NCI-H1092 treated with DMSO at 0.1 percent for 48 hours (cell line): ENCODE data around the gene CAMK1D.
"Not testable (repeated sequence)": the region's sequence is repeated elsewhere in the genome, so short reads cannot be mapped to it uniquely, and the experiment has no call there.

Experiments used
- DNase-seq: peaks from one replicate; lab custom pipeline; 2025; lab: John Stamatoyannopoulos, UW

CAMK1D gene

DNA sequence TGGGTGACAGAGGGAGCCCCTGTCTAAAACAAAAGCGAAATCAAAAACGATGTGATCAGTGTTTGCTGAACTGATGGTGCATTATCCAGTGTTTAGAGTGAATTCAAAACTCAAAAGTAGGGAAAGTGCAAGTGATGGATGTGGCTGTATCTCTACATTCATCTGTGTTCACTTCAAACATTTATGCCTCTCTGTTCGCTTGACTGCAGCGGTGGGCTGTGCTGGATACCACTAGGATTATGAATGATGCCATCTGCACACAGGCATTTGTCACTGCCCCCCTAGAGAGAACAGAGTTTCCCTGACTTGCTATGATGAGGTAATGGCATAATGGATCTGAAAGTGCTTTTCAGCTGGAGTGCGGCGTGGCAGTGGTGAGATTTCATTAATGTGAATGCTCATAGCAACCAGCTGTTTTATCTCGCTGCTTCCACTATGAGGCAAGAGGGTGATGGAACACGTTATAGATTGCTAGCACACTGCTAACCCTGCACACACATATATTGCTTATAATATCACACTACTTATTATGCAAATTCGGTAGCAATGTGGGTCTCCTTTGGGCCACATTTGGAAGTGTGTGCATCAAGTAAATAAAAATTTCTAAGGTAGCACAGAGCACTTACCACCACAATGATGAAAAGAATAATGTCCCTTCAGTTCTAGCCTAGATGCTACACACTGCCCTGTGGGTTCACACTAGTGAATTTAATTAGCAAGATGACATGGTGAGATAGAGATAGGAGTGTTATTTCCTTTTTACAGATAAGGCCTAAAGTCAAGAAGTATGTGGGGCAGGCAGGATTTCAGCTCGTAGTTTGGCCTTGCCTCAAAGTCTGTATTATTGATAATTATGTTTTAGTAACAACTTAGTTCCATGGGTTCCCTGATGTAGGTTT is 164.7 kb downstream of the CAMK1D start:
- DNase-seq = peak; percentile 85

DNA sequence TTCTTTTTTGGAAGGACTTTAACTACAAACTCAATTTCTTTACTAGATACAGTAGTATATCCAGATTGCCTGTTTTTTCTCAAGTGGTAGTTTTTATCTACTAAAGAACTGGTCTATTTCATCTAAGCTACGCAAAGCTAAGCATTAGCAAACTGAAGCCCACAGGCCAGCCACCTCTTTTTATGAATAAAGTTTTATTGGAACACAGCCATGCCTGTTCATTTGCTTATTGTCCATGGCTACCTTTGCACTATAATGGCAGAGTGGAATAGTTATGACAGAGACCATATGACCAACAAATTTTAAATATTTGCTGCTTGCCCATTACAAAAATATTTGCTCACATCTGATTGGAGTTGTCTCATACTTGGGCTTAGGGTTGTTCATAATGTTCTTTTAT is 168.7 kb downstream of the CAMK1D start:
- DNase-seq = no peak

DNA sequence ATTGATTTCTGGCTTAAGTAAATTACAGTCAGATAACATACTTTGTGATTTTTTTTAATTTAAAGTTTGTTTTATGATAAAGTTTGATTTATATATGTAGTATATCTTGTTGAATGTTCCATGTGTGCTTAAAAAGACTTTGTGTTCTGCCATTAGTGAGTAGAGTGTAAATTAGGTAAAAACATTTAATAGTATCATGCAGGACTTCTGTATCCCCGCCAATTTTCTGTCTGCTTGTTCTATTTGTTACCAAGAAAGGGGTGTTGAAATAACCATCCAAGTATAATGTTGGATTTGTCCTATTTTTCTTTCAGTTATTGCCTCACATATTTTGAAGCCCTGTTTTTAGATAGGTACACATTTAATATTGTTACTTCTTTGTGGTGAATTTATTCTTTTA is 172.1 kb downstream of the CAMK1D start:
- no peak for DNase-seq

DNA sequence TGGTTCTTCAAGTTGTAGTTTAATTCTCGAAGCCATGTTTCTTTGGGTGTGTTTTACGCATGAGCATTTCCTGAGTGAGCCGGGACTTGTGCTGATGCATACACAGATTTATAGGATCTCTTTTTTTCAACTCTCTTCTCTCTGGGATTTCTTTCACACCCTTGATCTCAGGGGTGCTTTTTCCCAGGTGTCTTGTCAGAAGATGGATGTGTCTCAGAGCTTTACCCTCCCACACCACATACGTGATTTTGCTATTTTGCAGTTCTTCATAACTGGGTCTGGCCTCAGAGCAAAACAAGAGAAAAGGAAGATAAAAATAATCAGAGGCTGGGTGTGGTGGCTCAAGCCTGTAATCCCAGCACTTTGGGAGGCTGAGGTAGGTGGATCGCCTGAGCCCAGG is 177.0 kb downstream of the CAMK1D start:
- no peak for DNase-seq

DNA sequence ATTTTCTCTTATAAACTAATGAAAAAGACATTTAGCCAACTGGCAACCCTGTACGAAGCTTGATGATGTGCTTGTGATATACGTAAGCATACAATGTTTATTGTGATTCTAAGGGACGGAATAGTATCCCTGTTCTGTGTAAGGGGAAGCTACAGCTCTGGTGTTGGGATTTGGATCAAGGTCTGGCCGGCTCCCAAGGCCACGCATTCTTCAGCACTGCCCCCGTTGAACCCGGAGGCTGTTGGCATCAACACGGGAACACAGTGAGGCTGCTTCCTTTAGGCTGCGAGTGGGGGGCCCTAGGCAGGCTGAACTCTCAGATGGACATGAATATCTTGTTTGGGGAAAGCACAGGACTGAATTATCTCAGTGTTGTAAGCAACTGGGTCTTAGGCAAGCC is 180.6 kb downstream of the CAMK1D start:
- no peak for DNase-seq

DNA sequence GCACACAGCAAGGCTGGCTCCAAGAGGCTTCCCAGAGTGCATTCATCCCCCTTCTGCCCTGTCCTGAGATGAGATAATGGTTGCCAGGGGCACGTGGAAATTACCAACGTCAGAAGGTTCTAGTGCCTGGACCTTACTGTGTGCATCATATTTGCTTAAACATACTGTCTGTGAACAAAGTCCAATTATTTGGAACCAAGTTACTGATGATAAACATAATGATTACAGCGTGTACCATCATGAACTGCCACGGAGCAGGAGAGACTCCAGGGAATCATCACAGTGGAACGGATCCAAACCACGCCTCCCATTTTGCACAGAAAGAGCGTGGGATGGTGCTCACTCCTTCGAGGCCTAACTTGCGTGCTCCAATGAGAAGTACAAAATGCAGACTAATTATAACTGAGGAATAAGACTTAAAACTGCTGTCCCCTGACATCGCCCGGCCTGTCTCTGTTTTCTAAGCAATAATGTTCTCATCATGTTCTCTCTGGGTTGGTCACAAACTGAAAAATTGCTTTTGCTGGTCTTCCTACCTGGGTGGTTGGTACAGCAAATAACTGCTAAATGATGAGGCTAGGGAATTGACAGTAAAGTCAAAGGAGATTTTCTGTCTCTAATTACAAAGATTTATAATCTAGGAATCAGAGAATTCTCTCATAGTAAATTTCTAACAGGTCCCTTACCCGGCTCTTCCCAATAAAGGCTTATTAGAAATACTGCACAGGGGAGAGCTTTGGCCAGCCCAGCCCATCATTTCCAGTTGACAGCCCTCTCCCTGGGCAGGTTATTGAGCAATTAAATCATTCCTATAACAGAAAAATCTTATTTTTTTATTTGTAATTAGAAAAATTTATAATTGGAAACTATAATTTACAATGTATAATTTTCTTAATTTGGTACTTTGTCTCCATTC is 182.2 kb downstream of the CAMK1D start:
- no peak for DNase-seq

DNA sequence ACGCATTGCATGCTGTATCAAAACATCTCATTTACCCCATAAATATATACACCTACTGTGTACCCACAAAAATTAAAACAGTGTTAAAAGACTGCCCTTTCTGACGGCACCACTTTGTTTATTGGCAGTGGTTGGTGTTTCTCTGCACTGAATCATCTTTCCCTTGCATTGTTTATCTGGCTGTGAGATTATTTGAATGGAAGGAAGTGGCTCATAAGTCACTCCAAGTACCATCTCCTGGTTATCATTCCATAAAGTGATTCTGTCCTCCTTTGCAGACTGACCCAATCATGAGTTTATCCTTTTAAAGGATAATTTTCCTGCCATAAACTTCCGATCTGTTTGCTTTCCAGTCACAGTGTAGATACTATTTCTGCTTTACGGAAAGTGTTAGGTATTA is 183.8 kb downstream of the CAMK1D start:
- DNase-seq = no peak

DNA sequence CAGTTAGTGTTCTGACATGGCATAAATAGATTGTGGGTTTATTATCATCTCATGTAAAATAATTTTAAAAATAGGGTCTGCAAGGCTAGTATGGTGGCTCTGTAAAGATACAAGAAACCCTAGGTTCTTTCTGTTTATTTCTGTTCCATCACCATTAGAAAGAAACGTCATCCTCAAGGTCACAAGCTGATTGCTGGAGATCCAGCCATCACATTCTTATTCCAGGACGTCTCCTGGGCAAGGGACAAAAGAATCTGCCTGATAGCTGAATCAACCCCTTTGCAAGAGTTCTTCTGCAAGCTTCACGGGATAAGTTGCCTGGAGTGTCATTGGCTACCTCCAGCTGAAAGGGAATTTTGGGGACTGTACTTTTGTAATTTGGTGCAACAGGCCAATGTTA is 184.4 kb downstream of the CAMK1D start:
- DNase-seq = no peak

DNA sequence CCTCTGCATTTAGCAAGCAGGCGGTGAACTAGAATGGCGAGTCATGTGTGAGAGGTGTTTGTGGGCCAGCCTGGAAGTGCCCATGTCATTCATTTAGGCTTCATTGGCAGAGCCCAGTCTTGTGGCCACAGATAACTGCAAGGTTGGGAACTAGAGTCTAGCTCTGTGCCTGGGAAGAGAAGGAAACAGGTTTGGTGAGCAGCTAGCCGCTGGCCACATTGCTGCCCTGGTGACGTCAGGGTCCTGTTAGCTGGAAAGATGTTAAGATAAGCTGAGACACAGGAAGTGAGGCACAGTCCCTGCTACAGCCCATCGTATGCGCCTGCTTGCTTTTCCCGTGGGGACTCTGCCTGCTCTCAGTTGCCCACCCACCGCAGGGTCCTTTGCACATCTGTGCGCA is 185.5 kb downstream of the CAMK1D start:
- no peak for DNase-seq

DNA sequence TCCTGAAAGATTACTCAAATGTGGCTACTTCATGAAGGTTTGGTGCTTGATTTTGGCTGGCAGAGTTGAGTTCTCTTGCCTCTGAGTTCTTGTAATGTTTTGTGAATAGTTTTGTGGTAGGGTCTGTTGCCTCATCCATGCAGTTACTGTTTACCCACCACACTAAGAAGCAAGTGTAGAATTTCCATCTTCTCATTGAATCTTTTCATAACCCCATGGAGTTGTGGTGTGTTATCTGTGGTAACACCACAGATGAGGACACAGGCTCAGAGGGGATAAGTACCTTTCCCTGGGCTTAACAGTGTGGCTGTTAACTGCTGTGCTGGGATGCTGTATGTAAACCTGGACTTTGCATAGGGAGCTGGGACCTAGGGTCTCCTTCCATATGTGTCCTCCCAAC is 186.3 kb downstream of the CAMK1D start:
- no peak for DNase-seq

DNA sequence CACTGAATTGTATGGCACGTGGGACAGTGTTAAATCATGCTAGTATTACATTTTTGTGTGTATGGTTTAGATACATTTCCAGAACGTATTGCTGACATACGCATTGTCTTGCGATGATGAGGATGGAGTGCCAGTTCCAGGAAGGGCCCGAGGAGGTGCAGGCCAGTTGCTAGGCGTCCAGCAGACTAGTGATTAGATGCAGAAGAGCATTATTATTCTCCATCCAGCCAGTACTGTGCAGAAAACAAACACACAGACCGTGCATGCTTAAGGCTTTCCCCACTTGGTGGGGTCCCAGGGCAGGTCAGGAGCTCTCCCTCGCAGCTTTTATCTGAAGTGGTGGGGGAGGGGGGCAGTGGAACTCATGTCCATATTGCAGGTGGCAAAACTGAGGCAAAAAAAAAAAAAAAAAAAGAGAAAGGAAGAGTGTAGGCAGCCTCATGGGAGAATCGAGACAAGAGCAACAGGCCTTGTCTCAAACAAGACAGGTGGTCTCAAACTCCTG is 189.2 kb downstream of the CAMK1D start:
- DNase-seq = no peak

DNA sequence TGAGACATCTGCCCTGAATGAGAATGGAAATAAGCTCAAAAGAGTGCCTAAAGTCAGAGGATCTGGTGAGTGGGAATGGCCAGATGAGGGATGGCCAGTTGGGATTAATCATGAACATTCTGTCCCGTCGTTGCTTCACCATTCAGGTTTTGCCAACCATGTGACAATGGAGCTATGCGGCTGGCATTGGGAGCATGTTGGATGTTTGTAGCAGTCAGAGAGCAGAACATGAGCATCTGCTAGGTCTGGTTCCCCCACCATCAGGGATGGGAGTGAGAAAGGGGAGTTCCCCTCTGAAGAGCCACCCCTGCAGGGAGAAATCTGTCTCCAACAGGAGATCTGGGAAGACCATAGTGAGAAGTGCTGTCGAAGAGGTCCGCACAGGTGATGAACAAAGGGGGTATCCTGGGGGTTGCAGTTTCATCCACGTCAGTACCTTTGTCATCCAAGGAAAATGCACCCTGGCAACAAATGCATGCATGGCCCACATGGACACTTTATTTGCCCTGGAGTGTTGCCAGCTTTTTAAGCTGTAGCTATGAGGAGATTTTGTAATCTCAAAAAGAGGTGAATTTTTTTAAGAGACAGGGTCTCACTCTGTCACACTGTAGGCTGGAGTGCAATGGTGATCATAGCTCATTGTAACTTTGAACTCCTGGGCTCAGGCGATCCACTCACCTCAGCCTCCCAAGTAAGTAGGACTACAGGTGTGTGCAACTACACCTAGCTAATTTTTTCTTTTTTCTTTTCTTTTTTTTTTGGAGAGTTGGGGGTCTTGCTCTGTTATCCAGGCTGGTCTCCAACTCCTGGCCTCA is 190.2 kb downstream of the CAMK1D start:
- DNase-seq = peak; percentile 49

DNA sequence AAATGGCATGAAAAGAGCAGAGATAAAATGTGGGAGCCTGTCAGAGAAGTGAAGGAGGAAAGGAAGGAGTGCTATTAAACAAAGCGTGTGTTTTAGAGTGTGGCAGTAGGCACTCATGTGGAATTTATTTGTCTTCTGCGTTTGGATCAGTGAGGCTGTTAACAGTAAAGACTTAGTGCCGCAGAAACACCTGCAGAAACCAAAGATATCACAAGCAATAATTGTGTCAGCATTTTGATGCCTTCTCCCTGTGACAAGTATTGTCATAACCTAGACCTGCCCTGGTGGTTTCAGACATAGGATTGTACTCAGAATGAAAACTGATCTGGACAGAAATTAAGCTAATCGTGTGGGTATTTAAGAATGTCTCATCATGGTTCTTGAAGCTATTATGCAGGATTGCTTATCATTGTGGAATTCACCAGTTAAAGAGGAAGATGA is 191.0 kb downstream of the CAMK1D start:
- peak; percentile 27 for DNase-seq

DNA sequence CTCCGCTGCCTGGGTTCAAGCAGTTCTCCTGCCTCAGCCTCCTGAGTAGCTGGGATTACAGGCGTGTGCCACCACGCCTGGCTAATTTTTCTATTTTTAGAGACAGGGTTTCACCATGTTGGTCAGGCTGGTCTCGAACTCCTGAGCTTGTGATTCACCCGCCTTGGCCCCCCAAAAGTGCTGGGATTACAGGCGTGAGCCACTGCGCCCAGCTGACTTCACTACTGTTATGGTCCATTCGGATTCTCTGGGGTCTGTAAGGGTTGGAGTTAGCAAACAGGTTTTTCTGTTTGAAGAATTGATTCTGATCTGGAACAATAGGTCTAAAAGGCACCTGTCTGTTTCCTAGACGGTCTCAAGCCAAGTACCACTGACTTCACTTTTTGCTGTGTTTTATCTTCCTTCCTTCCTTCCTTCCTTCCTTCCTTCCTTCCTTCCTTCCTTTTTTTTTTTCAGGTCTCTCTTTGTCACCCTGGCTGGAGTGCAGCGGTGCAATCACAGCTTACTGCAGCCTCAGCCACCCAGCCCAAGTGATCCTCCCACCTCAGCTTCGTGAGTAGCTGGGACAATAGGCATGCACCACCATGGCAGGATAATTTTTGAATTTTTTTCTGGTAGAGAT is 192.2 kb downstream of the CAMK1D start:
- DNase-seq = no peak

DNA sequence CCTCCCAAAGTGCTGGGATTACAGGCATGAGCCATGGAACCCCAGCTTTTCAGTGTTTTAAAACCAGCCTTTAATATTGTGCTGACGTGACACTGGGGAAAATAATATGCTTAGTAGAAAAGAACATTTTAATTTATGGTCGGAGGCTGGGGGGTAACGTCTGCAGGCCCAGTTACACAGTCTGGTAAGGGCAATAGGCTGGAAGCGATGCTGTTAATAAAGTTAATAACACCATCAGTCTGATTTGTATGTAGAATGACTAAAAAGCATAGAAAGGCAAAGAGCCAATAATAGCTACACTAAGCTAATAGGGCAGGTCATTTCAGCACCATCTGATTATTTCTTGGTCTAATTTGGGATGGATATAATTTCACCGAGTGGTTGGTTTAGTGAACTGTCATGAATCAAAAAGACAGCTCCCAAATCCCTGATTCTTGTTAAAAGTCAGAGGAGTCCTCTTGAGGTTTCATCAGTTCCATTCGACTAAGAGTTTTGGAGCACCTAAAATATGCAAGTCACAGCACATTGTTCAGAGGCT is 192.9 kb downstream of the CAMK1D start:
- no peak for DNase-seq

DNA sequence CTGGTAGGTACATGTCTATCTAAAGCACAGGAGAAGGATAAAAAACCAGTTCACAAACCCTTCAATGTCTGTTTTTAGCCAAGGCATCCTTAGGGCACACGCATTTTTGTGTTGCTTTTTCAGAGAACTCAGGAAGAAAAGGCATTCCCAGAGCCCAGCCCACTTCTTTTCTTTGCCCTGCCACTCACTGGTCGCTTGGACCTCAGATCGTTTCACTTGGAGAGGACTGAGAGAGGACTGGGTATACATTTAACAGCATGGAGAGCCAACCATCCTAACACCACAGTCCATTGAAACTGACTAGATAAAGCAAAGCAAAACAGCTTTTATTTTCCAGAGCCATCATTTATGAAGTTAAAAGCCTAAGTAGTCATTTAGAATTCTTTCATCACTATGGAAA is 194.2 kb downstream of the CAMK1D start:
- DNase-seq = no peak

DNA sequence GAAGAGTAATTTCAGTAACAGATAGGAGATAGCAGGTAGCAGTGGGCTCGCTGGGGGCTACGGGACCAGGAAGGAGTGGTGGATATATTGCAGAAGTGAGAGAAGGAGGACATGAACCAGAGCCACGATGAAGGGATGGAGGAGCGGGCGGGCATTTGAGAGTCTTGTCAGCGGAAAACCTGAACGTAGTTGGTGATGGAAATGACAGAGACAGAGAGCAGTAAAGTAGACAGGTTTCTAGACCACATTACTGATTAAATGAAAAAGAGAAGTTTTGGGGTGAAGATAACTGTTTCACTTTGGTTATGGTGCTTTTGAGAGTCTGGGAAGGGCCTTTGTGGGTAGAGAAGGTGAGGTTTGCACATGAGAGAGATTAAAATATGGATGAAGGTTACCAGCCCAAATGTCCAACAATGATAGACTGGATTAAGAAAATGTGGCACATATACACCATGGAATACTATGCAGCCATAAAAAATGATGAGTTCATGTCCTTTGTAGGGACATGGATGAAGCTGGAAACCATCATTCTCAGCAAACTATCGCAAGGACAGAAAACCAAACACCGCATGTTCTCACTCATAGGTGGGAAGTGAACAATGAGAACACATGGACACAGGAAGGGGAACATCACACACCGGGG is 196.9 kb downstream of the CAMK1D start:
- not testable (repeated sequence) for DNase-seq

DNA sequence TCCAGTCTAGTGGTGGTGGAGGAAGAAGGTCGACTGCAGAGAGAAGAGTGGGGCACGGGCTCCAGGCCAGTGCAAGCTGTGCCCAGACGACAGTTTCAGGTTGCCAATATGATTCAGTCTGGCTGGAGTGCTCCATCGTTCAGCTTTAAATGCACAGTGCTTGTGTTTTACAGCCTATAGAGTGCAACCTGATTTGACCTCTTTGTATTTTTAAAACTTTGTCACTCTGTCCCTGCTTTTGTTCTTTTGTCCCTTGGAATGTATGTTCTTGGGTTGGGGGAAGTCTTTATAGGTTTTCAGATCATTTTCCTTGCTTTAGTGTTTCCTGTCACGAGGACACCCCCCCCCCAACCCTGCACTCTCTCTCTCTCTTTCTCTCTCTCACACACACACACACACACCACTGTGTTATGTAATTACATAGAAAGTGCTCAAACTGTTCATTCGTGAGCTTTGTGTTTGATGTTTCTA is 198.0 kb downstream of the CAMK1D start:
- DNase-seq = peak; percentile 67

DNA sequence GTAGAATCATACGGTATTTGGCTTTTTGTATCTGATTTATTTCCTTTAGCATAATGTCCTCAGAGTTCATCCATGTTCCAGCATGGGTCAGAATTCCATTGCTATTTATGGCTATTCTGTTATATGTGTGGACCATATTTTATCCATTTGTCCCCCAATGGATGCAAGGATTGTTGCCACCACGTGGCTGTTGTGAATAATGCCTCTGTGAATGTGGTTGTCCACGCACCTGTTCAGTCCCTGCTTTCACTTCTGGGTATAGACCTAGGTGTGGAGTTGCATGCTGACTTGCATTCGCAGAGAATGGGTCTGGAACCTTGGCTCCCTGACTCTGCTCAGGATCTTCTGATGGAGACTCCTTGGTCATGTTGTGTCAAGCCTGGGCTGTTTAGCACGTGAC is 199.9 kb downstream of the CAMK1D start:
- no peak for DNase-seq

DNA sequence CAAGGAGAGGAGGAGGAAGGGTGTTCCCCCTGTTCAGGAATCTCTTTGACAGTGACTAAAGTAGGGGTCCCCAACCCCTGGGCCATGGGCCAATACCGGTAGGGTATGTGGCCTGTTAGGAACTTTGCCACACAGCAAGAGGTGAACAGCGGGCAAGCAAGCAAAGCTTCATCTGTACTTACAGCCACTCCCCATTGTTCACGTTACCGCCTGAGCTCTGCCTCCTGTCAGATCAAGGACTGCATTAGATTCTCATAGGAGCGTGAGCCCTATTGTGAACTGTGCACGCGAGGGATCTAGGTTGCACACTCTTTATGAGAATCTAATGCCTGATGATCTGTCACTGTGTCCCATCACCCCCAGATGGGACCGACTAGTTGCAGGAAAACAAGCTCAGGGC is 201.6 kb downstream of the CAMK1D start:
- no peak for DNase-seq

DNA sequence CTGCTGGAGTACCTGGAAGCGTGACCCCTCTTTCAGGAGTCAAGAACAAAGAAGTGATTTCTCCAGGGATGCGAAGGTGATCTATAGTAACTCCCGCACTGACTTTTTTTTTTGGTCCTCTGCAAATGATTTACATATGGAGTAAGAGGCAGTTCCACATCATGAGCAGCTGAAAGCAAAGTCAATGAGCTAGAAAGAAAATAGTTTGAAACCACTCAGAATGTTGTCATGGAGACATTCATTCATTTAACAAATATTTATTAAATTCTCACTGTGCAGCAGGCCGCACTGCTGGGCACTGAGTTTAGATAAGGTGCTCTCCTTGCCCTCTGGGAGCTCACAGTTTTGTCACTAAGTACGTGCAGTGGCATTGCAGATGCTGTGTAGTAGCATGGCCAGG is 206.7 kb downstream of the CAMK1D start:
- DNase-seq = no peak
